SK-N-SH (cell line): Measurements from ENCODE around the gene FBXL7. TPM values are rescaled to one million over a fixed set of nuclear protein-coding genes. Genes with fewer than 3 reads are reported as not detected.

Source experiments
- CTCF ChIA-PET: fragments of 300-600, 350-600 bp; formaldehyde crosslinking; extraction: SDS; loops from one replicate; lab custom pipeline; 2021; lab: Yijun Ruan, JAX
- POLR2A ChIA-PET: fragments of 350-600 bp; sonication (Branson Sonifier 250); formaldehyde crosslinking; extraction: SDS; loops from one replicate; lab custom pipeline; 2020; ENCODE audit warnings: antibody characterized with exemption, inconsistent platforms; lab: Yijun Ruan, JAX
- DNase-seq: peaks from one replicate; pipeline ENCODE4 v3.0.0; 2012
- H2AFZ ChIP-seq: fragments of 200-600 bp; sonication (generic); 2 replicates; pipeline ENCODE4 v1.8.1; 2016; ENCODE audit warnings: antibody characterized with exemption, mild to moderate bottlenecking, low read depth
- H3F3A ChIP-seq: fragments of 200-600 bp; sonication (generic); replicated peaks from 2 replicates; pipeline ENCODE3; 2016; ENCODE audit warnings: antibody characterized with exemption, mild to moderate bottlenecking; ENCODE audit not compliant: insufficient read depth
- H3K27ac ChIP-seq, 2 experiments: fragments of 200-500 bp in 1 of 2; fragments of 200-600 bp in 1 of 2; sonication (Bioruptor generic) in 1 of 2; sonication (generic), shearing (Covaris generic) in 1 of 2; 2 replicates each; pipeline versions ENCODE4 v1.5.1 to v1.6.1; 2014 to 2016; ENCODE audit warnings: low read depth in 2 of 2, inconsistent platforms in 1 of 2, low read length in 1 of 2, mild to moderate bottlenecking in 1 of 2, mixed read lengths in 1 of 2
- H3K27me3 ChIP-seq: fragments of 200-600 bp; sonication (generic), shearing (Covaris generic); 2 replicates; pipeline ENCODE4 v1.6.1; 2016; ENCODE audit warnings: mixed run types; ENCODE audit not compliant: insufficient read depth
- H3K36me3 ChIP-seq, 2 experiments: fragments of 200-500 bp in 1 of 2; fragments of 200-600 bp in 1 of 2; sonication (Bioruptor generic) in 1 of 2; sonication (generic) in 1 of 2; replicated peaks in 1 of 2; 2 replicates each; pipeline versions ENCODE3 to v1.5.1; 2014 to 2016; ENCODE audit warnings: low read length in 1 of 2, mild to moderate bottlenecking in 1 of 2; ENCODE audit not compliant: insufficient read depth in 2 of 2, control insufficient read depth in 1 of 2
- H3K4me1 ChIP-seq, 2 experiments: fragments of 200-500 bp in 1 of 2; fragments of 200-600 bp in 1 of 2; sonication (Bioruptor generic) in 1 of 2; sonication (generic), shearing (Covaris generic) in 1 of 2; 2 replicates each; pipeline versions ENCODE4 v1.5.1 to v1.6.1; 2014 to 2016; ENCODE audit warnings: low read depth in 1 of 2, low read length in 1 of 2, mixed run types in 1 of 2; ENCODE audit not compliant: insufficient read depth in 2 of 2, control insufficient read depth in 1 of 2
- H3K4me2 ChIP-seq: fragments of 200-600 bp; sonication (generic), shearing (Covaris generic); 2 replicates; pipeline ENCODE4 v1.6.1; 2017; ENCODE audit warnings: mixed run types
- H3K4me3 ChIP-seq, 2 experiments: fragments of 200-500 bp in 1 of 2; fragments of 200-600 bp in 1 of 2; sonication (Bioruptor generic) in 1 of 2; sonication (generic), shearing (Covaris generic) in 1 of 2; 2 replicates each; pipeline versions ENCODE4 v1.5.1 to v1.8.1; 2014 to 2016; ENCODE audit warnings: low read depth in 2 of 2, inconsistent platforms in 1 of 2, low read length in 1 of 2, mild to moderate bottlenecking in 1 of 2, mixed read lengths in 1 of 2, moderate library complexity in 1 of 2
- H3K79me2 ChIP-seq: fragments of 200-600 bp; sonication (generic); 2 replicates; pipeline ENCODE4 v1.8.1; 2017; ENCODE audit warnings: mild to moderate bottlenecking; ENCODE audit not compliant: insufficient read depth
- H3K9ac ChIP-seq: fragments of 200-600 bp; sonication (generic); 2 replicates; pipeline ENCODE4 v1.6.1; 2017; ENCODE audit warnings: mixed run types
- H3K9me2 ChIP-seq: fragments of 200-600 bp; sonication (generic); 2 replicates; pipeline ENCODE4 v1.6.1; 2017; ENCODE audit warnings: mixed run types
- H3K9me3 ChIP-seq: fragments of 200-600 bp; sonication (generic); 2 replicates; pipeline ENCODE4 v1.6.1; 2017; ENCODE audit warnings: mixed run types, mild to moderate bottlenecking, moderate library complexity
- H4K20me1 ChIP-seq: fragments of 200-600 bp; sonication (generic); 2 replicates; pipeline ENCODE4 v1.6.1; 2017; ENCODE audit warnings: mild to moderate bottlenecking, mixed run types; ENCODE audit not compliant: insufficient read depth
- CHD2 ChIP-seq: fragments of 150-350 bp; IDR thresholded peaks from 2 replicates; pipeline ENCODE4 v1.6.1; 2018; ENCODE audit warnings: low read length; ENCODE audit not compliant: partially characterized antibody
- CTCF ChIP-seq: fragments of 200-600 bp; sonication (generic); IDR thresholded peaks from 2 replicates; pipeline ENCODE4 v1.6.1; 2017; ENCODE audit warnings: antibody characterized with exemption, mild to moderate bottlenecking, moderate library complexity
- ELF1 ChIP-seq: IDR thresholded peaks from 2 replicates; pipeline ENCODE4 v1.4.0; 2012
- EP300 ChIP-seq, 2 experiments: IDR thresholded peaks; 2 replicates each; pipeline versions ENCODE4 v1.4.0 to v1.6.1; 2012; ENCODE audit warnings: borderline replicate concordance in 1 of 2, low read depth in 1 of 2, low read length in 1 of 2
- EZH2phosphoT487 ChIP-seq: fragments of 200-600 bp; sonication (generic); IDR thresholded peaks from 2 replicates; pipeline ENCODE4 v1.6.1; 2017; ENCODE audit warnings: low read depth, mixed run types, mild to moderate bottlenecking, antibody characterized with exemption, moderate library complexity, borderline replicate concordance
- FOSL2 ChIP-seq: IDR thresholded peaks from 2 replicates; pipeline ENCODE4 v1.4.0; 2012; ENCODE audit warnings: low read depth, mild to moderate bottlenecking, moderate library complexity, borderline replicate concordance
- GATA2 ChIP-seq: sonication (generic); formaldehyde crosslinking; IDR thresholded peaks from 2 replicates; pipeline ENCODE4 v1.5.0; 2020; ENCODE audit warnings: mild to moderate bottlenecking, missing genetic modification reagents
- MXI1 ChIP-seq: IDR thresholded peaks from 2 replicates; pipeline ENCODE4 v1.6.1; 2012; ENCODE audit warnings: mild to moderate bottlenecking, low read depth, low read length, improper control_type of control experiment
- NFIC ChIP-seq: IDR thresholded peaks from 2 replicates; pipeline ENCODE4 v1.4.0; 2012; ENCODE audit warnings: borderline replicate concordance
- NRF1 ChIP-seq: IDR thresholded peaks from 2 replicates; pipeline ENCODE4 v1.6.1; 2012; ENCODE audit warnings: low read depth, mild to moderate bottlenecking, low read length
- RCOR1 ChIP-seq: fragments of 150-350 bp; IDR thresholded peaks from 2 replicates; pipeline ENCODE4 v1.6.1; 2017; ENCODE audit warnings: antibody characterized with exemption, low read length
- RFX5 ChIP-seq: IDR thresholded peaks from 2 replicates; pipeline ENCODE4 v1.6.1; 2012; ENCODE audit warnings: mild to moderate bottlenecking, improper control_type of control experiment, low read length
- TEAD4 ChIP-seq: IDR thresholded peaks from 2 replicates; pipeline ENCODE4 v1.4.0; 2012; ENCODE audit warnings: mild to moderate bottlenecking, borderline replicate concordance; ENCODE audit not compliant: insufficient read depth
- YY1 ChIP-seq: IDR thresholded peaks from 2 replicates; pipeline ENCODE4 v1.4.0; 2012; ENCODE audit warnings: low read depth, mild to moderate bottlenecking
- ZBTB33 ChIP-seq: IDR thresholded peaks from 2 replicates; pipeline ENCODE4 v1.4.0; 2012; ENCODE audit warnings: low read depth, borderline replicate concordance
- WGBS: methylation state at CpG from one replicate; pipeline ENCODE4 v1.1.6; 2017; ENCODE audit warnings: low lambda C conversion rate; 5-methylcytosine and 5-hydroxymethylcytosine counted together
- polyA plus RNA-seq, 3 experiments: library from polyadenylated mRNA; depleted of rRNA; stranded (reverse); fragments of >200 nt; gene quantifications; 2 replicates each; pipeline ENCODE4 v1.2.3, GENCODE V29; 2012
- TF ChIP-seq, protein P1 (sequence below): IDR thresholded peaks from 2 replicates; pipeline ENCODE4 v1.4.0; 2012; ENCODE audit warnings: low read depth, borderline replicate concordance
- TF ChIP-seq, protein P2 (sequence below): fragments of 150-350 bp; IDR thresholded peaks from 2 replicates; pipeline ENCODE4 v1.6.1; 2017; ENCODE audit warnings: antibody characterized with exemption, low read length, low read depth, borderline replicate concordance

Gene FBXL7
- polyA plus RNA-seq, 1 of the 3 experiments (the other 2 are of a cell fraction), result 7.0 TPM

- WGBS, result 91% methylated on average over 8 of the region's 8 CpGs
- Histone ChIP-seq H3K36me3 (peaks cover 0 to 4% of the 10 kb centered on the region in 2 experiments), H2AFZ (no peak overlapping the region), H3K27me3 (no peaks in the 10 kb centered on the region), H4K20me1 (no peaks in the 10 kb centered on the region), H3K9me3 (no peaks in the 10 kb centered on the region), H3K4me2 (no peak overlapping the region), H3K4me1 (no peaks in the 10 kb centered on the region; a peak in 1 of 4 replicates), H3K27ac (no peak overlapping the region), H3F3A (no peaks in the 10 kb centered on the region), H3K79me2 (peaks cover 7% of the 10 kb centered on the region; the same call in 1 of the 2 replicates), H3K4me3 (no peak overlapping the region), H3K9me2 (no peaks in the 10 kb centered on the region), H3K9ac (no peak overlapping the region)
- ChIA-PET CTCF (no interaction called here), POLR2A (no interaction called here)
- TF ChIP-seq EZH2phosphoT487 (no peak), NRF1 (no peak), CTCF (no peak), ZBTB33 (no peak), CHD2 (no peak), YY1 (no peak), TEAD4 (no peak), NFIC (no peak), ELF1 (no peak)
- TF ChIP-seq, protein P1, sequence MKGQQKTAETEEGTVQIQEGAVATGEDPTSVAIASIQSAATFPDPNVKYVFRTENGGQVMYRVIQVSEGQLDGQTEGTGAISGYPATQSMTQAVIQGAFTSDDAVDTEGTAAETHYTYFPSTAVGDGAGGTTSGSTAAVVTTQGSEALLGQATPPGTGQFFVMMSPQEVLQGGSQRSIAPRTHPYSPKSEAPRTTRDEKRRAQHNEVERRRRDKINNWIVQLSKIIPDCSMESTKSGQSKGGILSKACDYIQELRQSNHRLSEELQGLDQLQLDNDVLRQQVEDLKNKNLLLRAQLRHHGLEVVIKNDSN, result no peak
- TF ChIP-seq, protein P2, sequence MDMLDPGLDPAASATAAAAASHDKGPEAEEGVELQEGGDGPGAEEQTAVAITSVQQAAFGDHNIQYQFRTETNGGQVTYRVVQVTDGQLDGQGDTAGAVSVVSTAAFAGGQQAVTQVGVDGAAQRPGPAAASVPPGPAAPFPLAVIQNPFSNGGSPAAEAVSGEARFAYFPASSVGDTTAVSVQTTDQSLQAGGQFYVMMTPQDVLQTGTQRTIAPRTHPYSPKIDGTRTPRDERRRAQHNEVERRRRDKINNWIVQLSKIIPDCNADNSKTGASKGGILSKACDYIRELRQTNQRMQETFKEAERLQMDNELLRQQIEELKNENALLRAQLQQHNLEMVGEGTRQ, result no peak
- no peak for DNase-seq
Measured at GRCh38 chr5:15606197-15606596, 106.2 kb downstream of the FBXL7 start.

DNA sequence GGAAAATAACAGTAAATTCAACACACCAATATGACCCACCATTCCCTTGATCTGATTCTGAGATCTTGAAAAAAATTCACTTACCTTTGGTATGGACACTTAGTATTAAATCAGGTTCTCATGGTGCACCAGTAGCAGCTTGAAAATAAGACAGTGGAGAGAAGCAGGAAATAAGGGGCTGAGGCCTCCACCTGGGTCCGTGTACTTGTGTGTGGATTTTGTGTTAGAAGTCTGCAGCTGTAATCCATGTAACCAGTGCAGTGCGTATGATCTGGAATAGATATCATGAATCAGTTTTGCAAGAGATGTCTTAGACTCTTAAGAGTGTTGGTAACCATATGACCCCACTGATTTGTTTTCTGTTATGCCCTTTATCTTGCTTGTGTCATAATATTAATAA is 107.1 kb downstream of the FBXL7 start:
- POLR2A ChIA-PET, result no interaction called here
- TF ChIP-seq RCOR1, result no peak
- TF ChIP-seq RFX5, result no peak
- no peak for TF ChIP-seq MXI1
- TF ChIP-seq FOSL2, result no peak
- TF ChIP-seq EP300 (IDR thresholded peaks at IDR 0.05; ENCODE audit: borderline replicate concordance in 1 of 2, low read depth in 1 of 2, low read length in 1 of 2), result no peak
- TF ChIP-seq GATA2 (CRISPR knock-in tag), result no peak
- WGBS, result 93% methylated on average over 2 of the region's 2 CpGs
- Histone ChIP-seq H3K4me3 (no peak overlapping the region), H3K9me2 (no peaks in the 10 kb centered on the region), H3K27me3 (no peaks in the 10 kb centered on the region), H3K4me1 (no peaks in the 10 kb centered on the region; a peak in 1 of 4 replicates), H3F3A (no peaks in the 10 kb centered on the region), H3K27ac (no peak overlapping the region), H3K4me2 (no peak overlapping the region), H2AFZ (no peak overlapping the region), H3K9me3 (no peaks in the 10 kb centered on the region), H3K36me3 (no peaks in the 10 kb centered on the region), H3K79me2 (peaks cover 11% of the 10 kb centered on the region; the same call in 1 of the 2 replicates), H4K20me1 (no peaks in the 10 kb centered on the region), H3K9ac (no peak overlapping the region)
- CTCF ChIA-PET, result no interaction called here
- no peak for DNase-seq
